Medulla oblongata (tissue), 1 donor: ENCODE measurements around the gene PRDM11.

ENCODE experiments used
- DNase-seq: peaks from one replicate; pipeline ENCODE4 v3.0.0-alpha.2; 2015; ENCODE audit errors: extremely low spot score

Gene PRDM11

DNA sequence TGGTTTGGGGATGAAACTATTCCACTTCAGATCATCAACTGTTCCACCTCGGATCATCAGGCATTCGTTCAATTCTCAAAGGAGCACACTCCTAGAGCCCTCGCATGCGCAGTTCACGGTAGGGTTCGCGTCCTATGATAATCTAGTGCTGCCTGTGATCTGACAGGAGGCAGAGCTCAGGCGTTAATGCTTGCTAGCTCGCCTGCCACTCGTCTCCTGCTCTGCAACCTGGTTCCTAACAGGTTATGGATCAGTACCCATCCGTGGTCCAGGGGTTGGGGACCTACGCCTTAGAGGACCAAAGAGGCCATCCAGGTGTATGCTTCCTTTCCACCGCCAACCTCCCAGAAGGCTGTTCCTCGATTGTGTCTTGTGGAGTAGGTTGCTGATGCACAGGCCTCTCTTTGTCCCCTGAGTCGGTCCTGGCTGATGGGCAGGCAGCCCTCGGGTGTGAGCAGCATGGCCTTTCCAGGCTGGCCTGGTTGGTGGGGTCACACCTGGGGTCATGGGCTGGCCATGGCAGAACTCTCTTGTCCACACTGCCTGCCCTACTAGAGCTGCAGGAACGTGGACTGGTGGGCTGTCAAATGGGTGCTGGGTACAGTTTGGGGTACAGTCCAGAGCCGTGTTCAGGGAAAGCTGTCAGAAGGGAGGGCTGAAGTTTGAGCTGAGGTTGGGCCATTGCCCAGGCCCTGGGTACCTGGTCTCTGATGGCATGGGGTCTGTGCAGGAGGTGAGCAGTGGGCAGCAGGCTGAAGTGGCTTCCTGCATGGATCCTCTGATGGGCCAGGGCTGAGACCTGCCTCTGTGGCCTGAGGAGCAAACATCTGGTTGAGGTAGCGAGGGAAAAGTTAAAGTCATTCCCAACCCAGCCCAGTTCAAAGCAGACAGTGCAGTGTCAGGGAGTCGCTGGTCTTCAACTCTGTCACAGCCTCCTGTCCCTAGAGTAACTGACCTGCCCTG is 11.1 kb downstream of the PRDM11 start:
- no peak for DNase-seq

DNA sequence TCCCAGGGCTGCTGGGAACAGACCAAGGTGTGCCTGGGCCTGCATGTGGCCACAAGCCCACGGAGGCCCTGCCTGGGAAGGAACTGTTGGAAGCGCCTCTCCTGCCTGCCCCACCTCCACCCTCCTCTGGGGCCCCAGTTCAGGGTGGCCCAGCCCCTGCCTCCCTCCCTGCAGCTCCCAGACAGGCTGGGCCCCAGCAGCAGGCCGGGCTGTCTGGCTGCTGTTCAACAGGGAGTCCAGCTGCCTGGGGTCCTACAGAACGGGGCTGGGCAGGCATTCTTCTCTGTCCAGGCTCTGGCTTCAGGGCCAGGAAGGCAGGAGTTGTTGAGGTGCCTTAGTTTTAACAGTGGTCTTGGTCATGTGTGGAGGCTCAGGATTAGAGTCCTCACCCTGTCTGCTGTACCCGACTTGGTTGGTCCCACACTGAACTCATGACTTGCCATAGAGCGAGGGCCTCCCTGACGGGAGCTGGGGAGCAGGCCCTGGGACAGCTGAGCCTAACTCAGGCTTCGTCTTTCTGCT is 11.8 kb downstream of the PRDM11 start:
- DNase-seq = no peak

DNA sequence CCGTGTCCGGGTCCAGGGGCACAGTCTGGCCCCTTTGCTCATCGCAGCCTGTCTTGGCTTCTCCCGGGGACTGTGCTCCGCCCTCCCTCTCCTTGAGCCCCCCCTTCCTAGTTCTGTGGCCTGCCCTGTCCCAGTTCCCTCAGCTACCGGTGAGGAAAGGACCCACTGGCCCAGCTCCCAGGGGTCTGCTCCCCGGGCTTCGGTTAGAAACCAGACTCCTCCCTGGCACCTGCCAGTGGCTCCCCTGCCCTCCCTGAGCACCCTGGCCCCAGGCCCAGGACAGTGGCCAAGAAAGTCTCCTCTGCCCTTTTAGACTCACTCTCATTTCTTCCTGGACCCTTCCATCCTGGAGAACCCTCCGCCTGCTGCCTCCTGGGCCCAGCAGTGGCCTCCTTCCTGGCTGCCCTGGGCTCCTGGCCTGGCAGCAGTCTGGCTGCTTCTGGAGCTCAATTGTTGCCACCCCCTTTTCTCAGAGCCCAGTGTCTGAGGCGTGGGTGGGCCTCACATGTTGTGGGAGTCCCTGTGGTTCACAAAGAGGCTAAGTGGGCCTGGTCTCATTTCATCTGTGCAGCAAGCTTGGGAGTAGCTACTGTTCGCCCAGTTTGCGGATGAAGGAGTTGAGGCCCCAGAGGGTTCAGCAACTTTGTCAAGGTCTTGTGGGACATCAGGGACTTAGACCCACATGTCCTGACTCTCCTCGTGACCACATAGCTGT is 12.6 kb downstream of the PRDM11 start:
- no peak for DNase-seq

DNA sequence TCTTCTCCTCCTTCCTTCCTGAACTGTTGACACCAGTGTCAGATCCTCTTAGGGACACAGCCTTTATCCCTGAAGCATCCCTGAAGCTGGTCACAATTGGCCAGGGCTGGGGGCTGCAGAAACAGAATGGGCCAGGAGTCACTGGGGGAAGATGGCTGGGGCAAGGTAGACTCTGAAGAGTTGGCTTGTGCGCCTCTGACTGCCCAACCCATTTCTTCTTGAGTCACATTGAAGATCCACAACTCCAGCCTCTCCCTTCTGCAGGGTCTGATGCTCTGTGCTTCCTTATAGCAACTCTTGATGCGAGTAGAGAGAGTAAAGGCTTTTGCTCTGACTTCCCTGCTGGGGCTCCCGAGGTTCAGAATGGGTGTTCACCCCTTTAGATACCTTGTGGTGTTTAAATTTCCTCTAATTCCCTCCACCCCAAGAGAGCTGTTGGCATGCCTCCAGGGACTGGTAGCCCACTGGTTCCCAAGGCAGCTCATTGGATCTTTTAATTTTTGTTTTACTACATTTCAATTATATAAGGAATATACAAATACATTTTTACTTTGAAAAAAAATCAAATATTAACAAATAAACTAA is 13.4 kb downstream of the PRDM11 start:
- no peak for DNase-seq

DNA sequence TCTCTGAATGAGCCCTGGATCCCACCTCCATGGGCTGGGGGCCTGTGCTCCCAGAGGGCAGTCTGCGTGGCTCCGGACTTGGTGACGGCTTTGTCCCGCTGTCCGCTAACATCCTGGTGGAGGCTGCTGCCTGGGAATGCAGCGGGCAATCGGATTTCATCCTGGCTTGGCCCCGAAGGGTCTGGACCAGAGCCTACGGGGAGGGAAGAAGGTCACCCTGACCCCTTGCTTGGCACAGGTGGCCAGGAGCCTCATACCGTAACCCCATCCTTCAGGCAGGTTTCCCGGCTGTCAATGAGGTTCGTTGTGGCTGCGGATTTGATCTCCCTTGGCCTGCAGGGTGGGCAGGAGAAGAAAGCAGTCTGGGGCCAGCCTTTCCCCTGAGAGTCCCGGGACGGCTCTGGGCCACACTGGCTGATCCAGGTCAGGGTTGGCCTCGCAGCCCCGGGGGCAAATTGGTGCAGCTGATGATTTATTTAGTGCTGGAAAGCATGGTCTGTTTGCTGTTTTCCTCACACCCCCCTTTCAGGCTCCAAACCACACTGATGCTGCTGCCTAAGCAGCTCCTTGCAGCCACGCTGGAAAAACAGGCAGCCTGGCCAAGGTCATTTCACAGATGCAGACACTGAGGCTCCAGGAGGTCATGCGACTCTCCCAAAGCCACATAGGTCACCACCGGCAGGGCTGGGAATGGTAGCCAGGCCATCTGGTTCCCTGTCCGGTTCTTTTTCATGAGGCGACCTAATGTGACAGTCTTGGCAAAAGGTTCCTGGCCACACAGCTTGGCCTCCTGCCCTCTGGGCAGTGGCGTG is 15.0 kb downstream of the PRDM11 start:
- peak; percentile 60 for DNase-seq

DNA sequence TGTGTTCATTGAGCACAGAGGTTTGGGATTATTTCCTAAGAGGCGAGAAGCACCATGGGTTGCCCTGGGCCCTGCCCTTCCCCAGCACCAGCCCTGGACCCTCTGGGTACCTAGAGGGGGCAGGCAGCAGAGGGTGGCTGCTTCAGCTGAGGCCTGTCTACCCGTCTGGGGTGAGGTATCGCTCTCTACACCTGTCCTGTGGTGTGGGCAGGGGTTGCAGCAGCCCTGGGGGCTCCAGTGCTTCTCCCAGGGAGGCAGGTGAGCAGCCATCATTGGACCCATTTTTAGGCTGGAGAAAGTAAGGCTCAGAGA is 15.6 kb downstream of the PRDM11 start:
- no peak for DNase-seq

- no peak for DNase-seq
Observed at GRCh38 chr11:45162916-45163879, 16.8 kb downstream of the PRDM11 start.

DNA sequence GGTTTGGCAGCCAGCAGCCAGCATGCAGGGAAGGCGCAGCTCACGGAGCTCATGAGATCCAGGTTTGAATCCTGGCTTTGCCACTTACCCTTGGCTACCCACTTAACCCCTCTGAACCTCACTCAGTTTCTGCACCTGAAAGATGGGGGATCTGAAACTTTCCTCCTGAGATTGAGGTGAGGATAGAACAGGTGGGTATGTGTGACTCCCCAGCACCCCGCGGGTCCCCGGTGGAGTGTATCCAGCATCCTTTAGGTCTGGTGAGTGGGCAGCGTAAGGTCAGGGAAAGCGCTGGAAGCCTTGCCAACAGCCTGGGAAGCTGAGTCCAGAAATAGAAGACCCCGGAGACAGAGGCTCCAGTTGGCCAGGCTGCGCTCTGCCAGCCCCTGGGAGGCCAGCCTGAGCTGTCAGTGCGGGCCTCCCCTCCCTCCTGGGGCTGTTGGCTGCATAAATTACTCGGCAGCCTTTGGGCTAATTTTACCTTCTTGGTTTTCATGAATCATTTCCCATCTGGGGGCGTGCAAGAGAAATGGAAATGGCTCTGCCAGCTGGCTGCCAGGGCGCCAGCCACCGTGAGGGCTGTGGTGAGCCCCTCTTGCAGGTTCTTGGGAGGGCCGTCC is 17.6 kb downstream of the PRDM11 start:
- no peak for DNase-seq

- DNase-seq = no peak
Observed at GRCh38 chr11:45165386-45165785, 18.9 kb downstream of the PRDM11 start.

GRCh38 chr11:45165806-45166603 is 19.6 kb downstream of the PRDM11 start:
- no peak for DNase-seq

GRCh38 chr11:45166604-45166897 is 20.1 kb downstream of the PRDM11 start:
- DNase-seq = no peak

- no peak for DNase-seq
Observed at GRCh38 chr11:45167283-45167682, 20.8 kb downstream of the PRDM11 start.

GRCh38 chr11:45168366-45169130 is 22.1 kb downstream of the PRDM11 start:
- no peak for DNase-seq

- no peak for DNase-seq
Observed at GRCh38 chr11:45169310-45170072, 23.1 kb downstream of the PRDM11 start.

GRCh38 chr11:45170484-45170883 is 24.0 kb downstream of the PRDM11 start:
- no peak for DNase-seq

DNA sequence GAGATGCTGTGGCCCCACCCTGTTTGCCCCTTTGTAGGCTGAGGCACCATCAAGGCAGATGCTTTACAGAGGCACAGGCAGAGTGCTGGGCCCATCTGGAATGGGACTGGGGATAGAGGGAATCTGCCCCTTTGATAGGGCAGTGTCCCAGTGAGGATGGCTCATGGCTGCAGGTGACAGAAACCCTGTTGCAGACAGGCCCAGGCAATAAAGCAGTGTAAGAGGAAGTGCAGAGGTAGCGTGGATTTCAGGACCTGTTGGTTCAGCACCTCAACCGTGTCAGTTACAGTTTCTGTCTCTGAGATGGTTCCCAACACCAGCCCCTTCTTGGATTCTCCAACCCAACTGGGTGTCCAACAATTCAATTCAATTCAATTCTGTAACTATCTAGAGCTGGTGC is 25.1 kb downstream of the PRDM11 start:
- DNase-seq = no peak

- no peak for DNase-seq
Observed at GRCh38 chr11:45173064-45173463, 26.6 kb downstream of the PRDM11 start.
